Pulmonary artery endothelial cell (primary cell): ENCODE data around the gene GOPC. TPM values are rescaled to one million over a fixed set of nuclear protein-coding genes. Genes with fewer than 3 reads are reported as not detected.
"Not testable (repeated sequence)": the region's sequence is repeated elsewhere in the genome, so short reads cannot be mapped to it uniquely, and the experiment has no call there.

Experiments
- DNase-seq: peaks from one replicate; pipeline ENCODE4 v3.0.0-alpha.2; 2011; ENCODE audit warnings: low read depth, low spot score
- total RNA-seq: library from RNA; depleted of rRNA; stranded (reverse); fragments of >200 nt; gene quantifications from 2 replicates; pipeline ENCODE4 v1.2.3, GENCODE V29; 2014

The GOPC gene
- total RNA-seq, 1 donor from 2014 or later, result 27.6 TPM

DNA sequence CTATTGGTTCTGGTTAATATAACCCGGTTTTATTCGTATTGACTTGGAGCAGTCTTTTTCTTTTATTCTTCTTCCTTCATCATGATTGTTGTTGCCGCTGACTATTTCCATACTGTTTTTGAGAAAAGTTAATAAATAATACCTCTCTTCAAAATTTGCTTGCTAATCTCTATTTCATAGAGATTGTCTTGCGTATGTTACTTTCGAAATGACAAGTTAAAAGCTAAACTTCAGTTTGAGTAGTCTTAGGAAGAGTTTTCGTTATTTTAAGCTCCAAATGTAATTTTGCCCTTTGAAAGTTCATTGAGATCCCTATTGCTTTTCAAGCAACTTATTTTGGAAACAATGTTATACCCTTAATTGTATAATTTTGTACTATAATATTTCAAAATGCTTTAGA, 83.4 kb downstream of the GOPC start:
- DNase-seq, result no peak

DNA sequence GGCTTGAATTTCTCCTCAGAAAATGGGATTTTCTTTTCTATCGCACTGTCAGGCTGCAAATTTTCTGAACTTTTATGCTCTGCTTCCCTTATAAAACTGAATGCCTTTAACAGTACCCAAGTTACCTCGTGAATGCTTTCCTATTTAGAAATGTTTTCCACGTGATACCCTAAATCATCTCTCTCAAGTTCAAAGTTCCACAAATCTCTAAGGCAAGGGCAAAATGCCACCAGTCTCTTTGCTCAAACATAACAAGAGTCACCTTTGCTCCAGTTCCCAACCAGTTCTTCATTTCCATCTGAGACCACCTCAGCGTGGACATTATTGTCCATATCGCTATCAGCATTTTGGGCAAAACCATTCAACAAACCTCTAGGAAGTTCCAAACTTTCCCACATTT, 84.3 kb downstream of the GOPC start:
- not testable (repeated sequence) for DNase-seq

DNA sequence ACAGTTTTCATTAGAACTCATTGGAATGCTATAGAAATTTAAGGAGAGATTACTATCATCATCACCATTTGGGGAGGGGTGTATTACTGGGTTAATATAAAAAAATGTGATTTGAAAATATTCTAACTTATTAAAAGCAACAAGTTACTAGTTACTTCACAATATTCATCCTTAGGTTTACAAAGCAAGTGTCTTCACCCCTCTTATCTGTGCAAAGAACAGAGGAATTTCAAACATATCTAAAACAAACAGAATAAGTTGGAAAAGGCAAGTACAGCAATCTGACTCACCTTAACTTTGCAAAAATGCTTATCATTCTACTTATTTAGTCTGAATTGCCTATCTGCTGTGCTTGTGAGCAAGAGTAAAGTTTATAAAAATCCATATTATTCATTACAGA, 87.0 kb downstream of the GOPC start:
- DNase-seq, result no peak

DNA sequence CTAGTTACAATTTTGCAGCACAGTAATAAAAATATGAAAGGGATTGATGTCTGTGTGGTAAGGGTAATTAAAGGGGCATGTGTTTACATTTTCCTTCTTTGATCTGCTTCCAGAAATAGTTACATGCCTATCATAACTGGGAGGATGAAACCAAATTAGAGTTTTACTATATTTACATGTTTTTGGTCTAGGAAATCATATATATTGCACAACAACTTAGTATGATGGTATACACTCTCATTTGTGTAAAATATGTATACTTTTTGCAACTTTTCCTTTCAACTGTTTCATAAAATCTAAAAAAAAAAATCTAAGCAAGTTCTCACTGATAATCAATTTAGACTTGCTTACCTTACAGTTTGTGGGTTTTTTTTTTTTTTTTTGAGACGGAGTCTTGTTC, 87.7 kb downstream of the GOPC start:
- no peak for DNase-seq

DNA sequence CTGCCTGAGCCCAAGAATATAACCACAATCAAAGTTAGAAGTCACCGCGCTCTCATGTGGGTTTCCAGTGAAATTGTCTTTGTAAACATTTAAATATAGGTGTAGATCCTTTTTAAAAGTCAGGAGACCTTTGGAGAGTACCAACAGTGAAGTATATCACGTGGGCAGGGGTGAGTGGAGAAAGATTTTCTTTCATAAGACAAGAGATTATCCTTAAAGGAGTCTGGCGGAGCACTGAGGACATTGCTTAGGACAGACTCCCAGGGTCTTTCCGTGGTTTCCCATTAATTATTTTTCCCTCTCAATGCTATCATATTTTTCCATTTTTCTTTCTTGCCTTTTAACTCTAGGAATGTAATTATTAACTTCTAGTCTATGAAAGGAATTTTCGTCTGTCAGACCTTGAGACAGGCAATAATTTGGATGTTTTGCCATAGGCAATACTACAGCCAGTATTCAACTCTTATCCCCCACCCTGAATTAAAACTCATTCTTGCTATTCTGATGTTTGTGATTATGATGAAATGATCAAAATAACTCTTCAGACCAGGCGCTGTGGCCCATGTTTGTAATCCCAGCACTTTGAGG, 88.4 kb downstream of the GOPC start:
- DNase-seq, result no peak

DNA sequence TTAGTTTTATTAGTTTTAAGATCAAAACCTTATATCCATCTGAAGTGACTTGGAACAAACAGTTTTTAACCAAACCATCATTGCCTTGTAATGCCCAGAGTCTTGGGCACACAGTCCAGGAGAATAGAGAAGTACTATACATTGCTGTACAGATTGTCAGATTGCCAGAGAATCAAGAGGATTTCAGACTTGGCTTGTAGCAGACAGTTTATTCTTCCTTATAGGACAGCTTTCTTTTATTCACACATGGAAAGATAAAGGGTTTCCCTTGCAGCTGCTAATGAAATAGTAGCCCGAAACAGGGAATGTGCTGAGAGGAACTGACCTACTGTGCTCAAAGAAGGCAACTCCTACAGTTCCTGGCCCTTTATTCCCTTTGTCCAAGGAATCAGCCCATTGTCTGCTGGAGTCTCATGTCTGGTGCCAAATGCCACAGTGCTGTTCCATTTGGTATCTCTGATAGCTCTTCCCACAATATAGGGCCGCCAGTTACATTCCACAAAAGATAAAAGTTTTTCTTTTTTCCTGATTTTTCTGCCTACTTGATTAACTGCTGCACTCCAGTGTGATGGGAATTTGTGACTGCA, 89.2 kb downstream of the GOPC start:
- no peak for DNase-seq

DNA sequence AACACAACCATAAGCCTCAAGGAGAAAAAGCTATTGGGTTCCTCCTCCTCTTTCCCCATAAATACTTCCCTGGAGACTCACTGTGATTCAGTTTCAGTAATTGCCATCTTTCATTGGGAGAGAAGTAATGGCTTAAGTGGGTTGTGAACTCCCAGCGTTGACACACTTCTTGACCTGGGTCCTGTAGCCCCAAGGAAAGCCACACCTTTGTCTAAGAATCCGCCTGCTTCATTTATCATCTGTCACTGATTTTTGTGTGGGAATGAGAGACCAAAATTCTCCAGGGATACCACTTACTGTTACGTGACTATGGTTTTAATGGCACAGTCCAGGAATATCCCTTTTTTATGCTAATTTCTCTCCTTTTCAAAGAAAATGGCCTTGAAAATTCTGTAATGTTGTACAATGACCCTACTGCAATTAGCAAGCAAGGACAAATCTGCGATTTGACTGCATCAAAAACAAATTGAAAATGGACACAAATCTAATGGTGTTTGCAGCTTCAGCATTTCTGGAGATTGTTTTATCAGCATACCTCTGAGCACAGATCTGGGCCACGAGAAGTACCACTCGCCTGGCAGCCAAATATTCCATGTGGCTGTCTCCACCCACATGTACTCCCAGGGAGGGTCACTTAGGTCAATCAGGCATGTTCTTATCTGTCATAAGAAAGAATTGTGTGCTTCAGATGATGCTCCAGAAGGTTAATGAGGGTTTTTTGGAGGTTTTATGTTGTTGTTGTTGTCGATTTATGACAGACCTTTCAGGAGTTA, 90.1 kb downstream of the GOPC start:
- DNase-seq, result no peak

Other genes starting within 250 kb of the GOPC start
- gene ROS1, start 176.6 kb downstream of the GOPC start, total RNA-seq, result not detected in 2 replicates
- 43.4 and 52.8 TPM in 2 replicates for gene DCBLD1, start 119.8 kb downstream of the GOPC start, total RNA-seq
- 20.2 and 21.4 TPM in 2 replicates for gene NUS1, start 73.0 kb upstream of the GOPC start, total RNA-seq